ENCODE results near the gene TPP2.

The TPP2 gene

GRCh38 chr13:102596147-102597028 is at the start of gene TPP2:
Gene TPP2, plus strand, starts transcription at chr13:102596986. Its CDS starts 53 bp downstream, at chr13:102597039.
- Histone ChIP-seq H3K36me3 (replicated peaks; ENCODE audit: low read depth, low read length) (peaks cover under 1% of the 10 kb centered on the region), H3K4me2 (ENCODE audit: low read length) (peak within 1 kb of the TSS; percentile 97), H3K79me2 (ENCODE audit: low read length) (peaks cover 64% of the 10 kb centered on the region), H2AFZ (ENCODE audit: low read depth, low read length) (peak within 1 kb of the TSS; percentile 88), H3K4me1 (ENCODE audit: low read length) (peaks cover 38% of the 10 kb centered on the region), H3K27ac (ENCODE audit: low read length) (peak within 1 kb of the TSS; percentile 91), H3K27me3 (ENCODE audit: low read depth, low read length) (no peaks in the 10 kb centered on the region), H4K20me1 (ENCODE audit: insufficient read depth, low read length) (peaks cover 35% of the 10 kb centered on the region), H3K9ac (ENCODE audit: low read length) (peak within 1 kb of the TSS; percentile 100), H3K4me3 (ENCODE audit: low read length) (peak within 1 kb of the TSS; percentile 95), H3K9me3 (ENCODE audit: insufficient read depth, low read length) (no peaks in the 10 kb centered on the region)
- TF ChIP-seq CTCF (IDR thresholded peaks at IDR 0.05; ENCODE audit: low read depth, low read length) (no peak), EZH2phosphoT487 (IDR thresholded peaks at IDR 0.05; ENCODE audit: low read depth) (no peak)

- no peak overlapping the region for H3K4me2 ChIP-seq (ENCODE audit: low read length)
- no peaks in the 10 kb centered on the region for H4K20me1 ChIP-seq (ENCODE audit: insufficient read depth, low read length)
- H3K9ac ChIP-seq (ENCODE audit: low read length): no peak overlapping the region
- H3K79me2 ChIP-seq (ENCODE audit: low read length): no peaks in the 10 kb centered on the region
- H3K36me3 ChIP-seq (replicated peaks; ENCODE audit: low read depth, low read length): no peaks in the 10 kb centered on the region
- no peak overlapping the region for H3K4me3 ChIP-seq (ENCODE audit: low read length)
- TF ChIP-seq EZH2phosphoT487 (IDR thresholded peaks at IDR 0.05; ENCODE audit: low read depth) (no peak), CTCF (IDR thresholded peaks at IDR 0.05; ENCODE audit: low read depth, low read length) (no peak)
- H2AFZ ChIP-seq (ENCODE audit: low read depth, low read length): no peak overlapping the region
- H3K9me3 ChIP-seq (ENCODE audit: insufficient read depth, low read length): no peaks in the 10 kb centered on the region
- no peaks in the 10 kb centered on the region for H3K27me3 ChIP-seq (ENCODE audit: low read depth, low read length)
- no peaks in the 10 kb centered on the region for H3K4me1 ChIP-seq (ENCODE audit: low read length)
- H3K27ac ChIP-seq (ENCODE audit: low read length): no peak overlapping the region
These were observed 48.0 kb upstream of the TPP2 start for GRCh38 chr13:102548811-102549210.

- Histone ChIP-seq H3K27me3 (ENCODE audit: low read depth, low read length) (no peaks in the 10 kb centered on the region), H3K36me3 (replicated peaks; ENCODE audit: low read depth, low read length) (no peaks in the 10 kb centered on the region), H4K20me1 (ENCODE audit: insufficient read depth, low read length) (no peaks in the 10 kb centered on the region), H3K9me3 (ENCODE audit: insufficient read depth, low read length) (no peaks in the 10 kb centered on the region), H3K79me2 (ENCODE audit: low read length) (no peaks in the 10 kb centered on the region), H3K4me3 (ENCODE audit: low read length) (no peak overlapping the region), H3K4me1 (ENCODE audit: low read length) (no peaks in the 10 kb centered on the region), H3K4me2 (ENCODE audit: low read length) (no peak overlapping the region), H2AFZ (ENCODE audit: low read depth, low read length) (no peak overlapping the region), H3K27ac (ENCODE audit: low read length) (no peak overlapping the region), H3K9ac (ENCODE audit: low read length) (no peak overlapping the region)
- no peak for TF ChIP-seq CTCF (IDR thresholded peaks at IDR 0.05; ENCODE audit: low read depth, low read length)
- TF ChIP-seq EZH2phosphoT487 (IDR thresholded peaks at IDR 0.05; ENCODE audit: low read depth): no peak
These were observed 46.3 kb upstream of the TPP2 start for GRCh38 chr13:102550507-102550906.

- no peaks in the 10 kb centered on the region for H4K20me1 ChIP-seq (ENCODE audit: insufficient read depth, low read length)
- H3K27ac ChIP-seq (ENCODE audit: low read length): no peak overlapping the region
- no peaks in the 10 kb centered on the region for H3K9me3 ChIP-seq (ENCODE audit: insufficient read depth, low read length)
- H3K4me1 ChIP-seq (ENCODE audit: low read length): peaks cover 3% of the 10 kb centered on the region; the same call in 1 of the 2 replicates
- no peaks in the 10 kb centered on the region for H3K27me3 ChIP-seq (ENCODE audit: low read depth, low read length)
- peak overlapping the region; percentile 48 for H2AFZ ChIP-seq (ENCODE audit: low read depth, low read length)
- H3K79me2 ChIP-seq (ENCODE audit: low read length): no peaks in the 10 kb centered on the region
- H3K4me2 ChIP-seq (ENCODE audit: low read length): peak overlapping the region; percentile 68
- TF ChIP-seq CTCF (IDR thresholded peaks at IDR 0.05; ENCODE audit: low read depth, low read length) (peak; percentile 87), EZH2phosphoT487 (IDR thresholded peaks at IDR 0.05; ENCODE audit: low read depth) (no peak)
- no peak overlapping the region for H3K9ac ChIP-seq (ENCODE audit: low read length)
- no peaks in the 10 kb centered on the region for H3K36me3 ChIP-seq (replicated peaks; ENCODE audit: low read depth, low read length)
- H3K4me3 ChIP-seq (ENCODE audit: low read length): peak overlapping the region; percentile 54
These were observed 40.8 kb upstream of the TPP2 start for GRCh38 chr13:102555914-102556553.
